ENCODE results near the gene HID1.
A peak's percentile ranks its signal among the peaks of the same experiment; 100 is the strongest.

HID1 gene

GRCh38 chr17:74946641-74947040 lies 25.9 kb downstream of the HID1 start:
- DNase-seq = no peak

GRCh38 chr17:74945543-74945942 lies 27.0 kb downstream of the HID1 start:
- no peak for DNase-seq

GRCh38 chr17:74943808-74944522 lies 28.6 kb downstream of the HID1 start:
- DNase-seq = no peak

DNA sequence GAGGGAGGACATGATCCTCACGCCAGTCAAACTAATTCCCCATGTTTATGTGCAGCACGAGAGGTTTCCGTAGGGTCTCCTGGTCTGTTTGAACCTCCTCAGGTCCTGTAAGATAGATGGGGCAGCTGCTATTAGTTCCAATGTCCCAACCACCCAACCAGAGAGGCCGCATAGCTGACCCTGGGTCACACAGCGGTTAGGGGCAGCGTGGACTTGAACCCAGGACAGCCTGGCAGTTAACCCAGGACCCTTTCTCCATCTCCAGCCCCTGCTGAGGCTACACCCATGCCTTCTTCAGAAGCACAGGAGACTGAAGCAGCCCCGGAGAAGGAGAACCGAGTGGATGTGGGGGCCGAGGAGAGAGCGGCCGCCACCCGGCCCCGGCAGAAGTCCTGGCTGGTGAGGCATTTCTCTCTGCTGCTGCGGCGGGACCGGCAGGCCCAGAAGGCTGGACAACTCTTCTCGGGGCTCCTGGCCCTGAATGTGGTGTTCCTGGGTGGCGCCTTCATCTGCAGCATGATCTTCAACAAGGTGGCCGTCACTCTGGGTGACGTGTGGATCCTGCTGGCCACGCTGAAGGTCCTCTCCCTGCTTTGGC lies 31.3 kb downstream of the HID1 start:
- no peak for DNase-seq

DNA sequence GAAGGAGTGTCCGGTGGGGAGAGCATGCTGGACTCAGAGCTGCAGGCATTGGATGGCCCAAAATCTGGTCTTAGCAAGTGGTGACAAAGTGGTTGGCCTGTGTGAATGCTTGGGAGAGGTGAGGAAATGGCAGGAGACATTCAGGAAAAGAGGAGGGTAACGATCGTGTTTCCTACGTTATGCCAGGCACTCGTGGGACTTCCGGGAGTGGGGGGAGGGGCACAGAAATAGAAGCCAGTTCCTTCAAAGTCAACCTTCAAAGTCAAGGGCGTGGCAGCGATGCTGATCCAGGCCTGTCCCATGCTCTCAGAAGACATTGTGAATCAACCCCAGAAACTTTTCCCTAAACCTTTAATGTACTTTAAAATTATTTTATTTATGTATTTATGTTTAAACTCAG lies 33.0 kb downstream of the HID1 start:
- no peak for DNase-seq

DNA sequence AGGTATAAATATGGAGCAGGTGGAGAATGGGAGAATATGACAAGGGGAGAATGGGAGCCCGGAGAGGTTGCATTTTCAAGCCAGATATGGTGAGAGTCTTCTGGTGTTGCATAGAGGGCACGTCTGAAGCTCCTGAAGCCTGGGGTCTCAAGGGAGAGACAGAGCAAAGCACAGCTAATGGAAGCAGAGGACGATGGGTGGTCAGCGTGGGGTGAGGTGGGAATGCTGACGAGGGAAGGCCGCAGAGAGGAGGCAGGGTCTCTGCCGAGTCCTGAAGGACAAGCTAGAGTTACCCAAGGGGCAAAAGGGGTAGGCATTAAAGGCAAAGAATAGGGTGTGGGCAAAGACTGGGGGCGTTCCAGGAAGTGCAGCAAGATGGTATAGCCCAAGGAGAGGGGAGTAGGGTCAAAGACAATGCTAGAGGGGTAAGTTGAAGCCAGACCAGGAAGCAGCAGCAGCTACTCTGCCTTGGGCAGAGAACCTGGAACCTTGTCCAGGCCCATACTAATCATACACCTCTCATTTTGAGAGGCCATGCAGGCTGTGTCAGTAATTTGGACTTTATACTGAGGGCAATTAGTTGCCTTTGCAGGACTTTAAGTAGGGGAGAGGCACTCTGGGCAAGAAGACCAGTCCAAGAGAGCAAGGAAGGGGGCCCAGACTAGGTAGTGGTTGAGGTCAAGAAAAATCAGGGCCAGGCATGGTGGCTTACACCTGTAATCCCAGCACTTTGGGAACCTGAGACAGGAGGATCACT lies 34.2 kb downstream of the HID1 start:
- DNase-seq = no peak

GRCh38 chr17:74937064-74938051 lies 35.2 kb downstream of the HID1 start:
- DNase-seq = peak; percentile 63 to 84

DNA sequence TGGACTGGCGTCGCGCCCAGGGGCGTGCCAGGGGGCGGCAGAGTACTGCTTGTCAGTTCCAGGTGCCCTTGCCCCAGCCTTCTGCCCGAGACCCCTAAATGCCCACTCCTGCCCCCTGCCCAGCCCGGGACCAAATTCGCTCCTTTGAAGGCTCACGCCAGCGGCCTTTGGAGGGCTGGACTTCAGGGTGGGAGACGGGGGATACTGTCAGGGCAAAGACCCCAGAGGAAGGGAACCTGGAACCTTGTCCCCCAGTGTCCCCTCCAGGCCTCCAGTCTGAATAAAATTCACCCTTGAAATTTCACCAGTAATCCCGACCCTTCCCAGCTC lies 36.1 kb downstream of the HID1 start:
- DNase-seq = peak in 1 of 2 experiments; percentile 37

DNA sequence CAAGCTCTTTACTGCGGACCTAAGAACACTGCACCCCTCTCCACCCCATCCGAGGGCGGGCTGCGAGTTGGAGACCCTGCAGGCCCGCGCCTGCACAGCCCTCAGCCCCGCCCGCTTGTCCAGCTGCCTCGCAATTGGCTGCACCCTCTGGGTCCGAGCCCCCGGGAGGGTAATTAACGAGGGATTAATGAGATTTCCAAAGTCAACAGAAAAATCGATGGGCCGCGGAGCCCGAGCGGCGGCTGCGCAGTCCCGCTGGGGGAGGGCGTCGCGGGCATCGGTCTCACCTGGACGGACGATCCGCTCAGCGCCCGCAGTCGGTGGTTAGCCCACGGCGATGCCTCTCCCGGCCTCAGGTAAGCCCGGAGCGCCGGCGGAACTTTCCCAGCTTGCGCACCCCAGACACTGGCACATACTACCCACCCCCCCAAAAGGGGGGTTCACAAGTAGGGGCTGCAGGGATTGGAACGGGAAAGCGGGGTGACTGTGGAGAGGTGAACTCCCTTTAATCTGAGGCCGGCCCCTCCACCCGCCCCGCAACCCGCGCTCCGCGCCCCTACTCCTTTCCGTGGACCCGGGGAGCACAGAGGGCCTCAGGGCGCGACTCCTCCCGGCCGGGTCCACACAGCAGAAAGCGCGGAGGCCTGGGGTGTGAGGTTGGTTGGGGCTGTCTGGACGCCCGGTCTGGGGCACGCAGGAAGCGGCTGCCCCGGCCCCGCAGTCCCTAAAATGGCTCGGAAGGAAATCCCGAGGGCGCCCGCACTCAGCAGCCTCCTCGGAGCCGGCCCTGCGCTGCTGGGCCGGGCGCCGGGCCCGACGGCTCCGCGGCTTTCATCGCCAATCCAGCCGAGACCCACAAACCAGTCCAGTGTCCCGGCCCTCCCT lies 36.7 kb downstream of the HID1 start, which contains the start of gene OTOP3:
TSS of gene OTOP3 (plus strand) at position 314 of the 885 bp plus-strand sequence. CDS start at position 338, 24 bp downstream.
- DNase-seq = peak; percentile 87 to 93

DNA sequence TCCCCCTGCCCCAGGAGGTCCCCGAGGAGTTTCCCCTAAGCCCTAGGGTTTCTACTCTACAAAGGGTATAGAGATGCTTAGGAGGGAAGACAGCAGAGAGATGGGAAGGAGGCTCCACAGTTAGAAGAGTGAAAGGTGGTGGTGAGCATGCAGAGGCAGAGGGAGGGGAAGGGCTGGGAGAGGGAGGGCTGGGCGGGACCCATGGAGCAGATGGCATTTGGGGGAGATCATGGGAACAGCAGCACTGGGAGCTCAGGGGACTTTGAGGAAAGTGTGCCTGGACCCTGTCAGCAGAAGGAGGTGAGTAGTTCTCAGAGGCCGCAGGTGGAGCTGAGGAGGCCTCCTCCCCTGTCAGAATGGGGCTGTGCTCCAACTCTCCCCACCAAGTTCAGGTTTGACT lies 37.5 kb downstream of the HID1 start:
- DNase-seq = peak in 1 of 2 experiments; percentile 65

DNA sequence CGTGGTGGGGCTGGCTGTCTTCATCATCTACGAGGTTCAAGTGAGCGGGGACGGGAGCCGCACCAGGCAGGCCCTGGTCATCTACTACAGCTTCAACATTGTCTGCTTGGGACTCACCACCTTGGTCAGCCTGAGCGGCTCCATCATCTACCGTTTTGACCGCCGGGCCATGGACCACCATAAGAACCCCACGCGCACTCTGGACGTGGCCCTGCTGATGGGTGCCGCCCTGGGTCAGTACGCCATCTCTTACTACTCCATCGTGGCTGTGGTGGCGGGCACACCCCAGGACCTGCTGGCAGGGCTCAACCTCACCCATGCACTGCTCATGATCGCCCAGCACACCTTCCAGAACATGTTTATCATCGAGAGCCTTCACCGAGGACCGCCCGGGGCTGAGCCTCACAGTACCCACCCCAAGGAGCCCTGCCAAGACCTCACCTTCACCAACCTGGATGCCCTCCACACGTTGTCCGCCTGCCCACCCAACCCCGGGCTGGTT lies 42.0 kb downstream of the HID1 start:
- no peak for DNase-seq

- DNase-seq = no peak
Observed at GRCh38 chr17:74928786-74929185, 43.8 kb downstream of the HID1 start.

GRCh38 chr17:74925242-74925641 lies 47.3 kb downstream of the HID1 start:
- no peak for DNase-seq

- peak in 1 of 2 experiments; percentile 56 for DNase-seq
Observed at GRCh38 chr17:74924250-74924948, 48.2 kb downstream of the HID1 start, which contains the start of gene OTOP2. OTOP2 (plus strand) TSS chr17:74924273; CDS start chr17:74924633, 360 bp downstream.

GRCh38 chr17:74923538-74924249 lies 48.9 kb downstream of the HID1 start:
- peak; percentile 41 to 74 for DNase-seq

DNA sequence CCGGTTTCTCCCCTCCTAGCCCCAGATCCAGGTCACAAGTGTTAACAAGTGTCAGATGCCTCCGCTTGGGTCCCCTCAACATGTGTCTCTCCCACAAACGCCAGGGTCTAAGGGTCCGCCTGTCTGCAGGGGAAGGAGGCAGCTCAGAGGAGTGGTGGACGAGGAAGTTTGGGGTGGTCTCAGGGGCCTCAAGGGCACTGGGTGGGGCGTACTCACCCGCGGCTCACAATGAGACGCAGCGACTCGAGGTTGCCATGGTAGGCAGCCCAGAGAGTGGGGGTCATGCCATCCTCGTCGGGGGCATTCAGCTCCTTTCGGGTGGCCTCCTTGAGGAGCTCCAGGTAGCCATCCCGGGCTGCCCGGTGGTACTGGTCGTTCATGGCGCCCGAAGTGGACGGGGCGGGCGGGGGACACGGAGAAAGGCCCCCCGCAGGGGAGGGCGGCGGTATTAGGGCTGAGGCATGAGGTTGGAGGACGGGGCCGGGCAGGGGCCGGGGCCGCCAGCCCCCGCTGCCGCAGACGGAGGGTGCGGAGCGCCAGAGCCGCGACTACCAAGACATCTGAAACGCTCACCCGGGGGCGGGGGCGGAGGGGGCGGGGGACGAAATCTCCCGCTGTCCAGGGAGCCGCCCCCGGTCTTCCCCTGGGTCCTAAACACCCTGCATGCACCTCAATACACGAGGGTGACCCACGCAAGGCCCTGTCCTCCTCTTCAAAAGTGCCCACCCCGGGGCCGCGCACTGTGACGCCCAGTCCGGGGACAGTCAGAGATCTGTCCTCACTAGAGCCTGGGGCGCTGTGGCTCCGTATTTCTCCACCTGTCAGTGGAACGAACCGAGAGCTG lies 49.6 kb downstream of the HID1 start, which contains the start of gene USH1G:
TSS of gene USH1G (minus strand) at position 562 of the 844 bp plus-strand sequence. CDS start at position 380, 182 bp downstream.
- DNase-seq = peak in 1 of 2 experiments; percentile 54

DNA sequence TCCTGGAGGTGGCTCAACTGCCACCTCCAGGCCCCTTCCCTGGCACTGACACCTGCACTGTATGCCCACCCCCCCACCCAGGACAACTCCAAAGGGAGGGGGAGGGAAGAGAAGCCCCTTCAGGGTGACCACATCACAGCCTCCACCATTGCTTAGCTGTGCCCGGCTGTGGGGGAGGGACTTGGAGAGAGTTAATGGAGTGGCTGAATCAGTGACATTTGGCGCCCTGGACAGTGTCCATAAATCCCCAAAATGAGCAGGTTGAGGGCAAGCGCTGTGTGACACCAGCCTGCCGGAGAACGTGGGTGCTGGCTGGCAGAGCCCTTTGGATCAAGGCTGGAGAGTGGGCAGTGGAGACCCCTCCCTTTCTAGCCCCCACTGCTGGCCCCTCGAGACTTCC lies 50.4 kb downstream of the HID1 start:
- DNase-seq = no peak

DNA sequence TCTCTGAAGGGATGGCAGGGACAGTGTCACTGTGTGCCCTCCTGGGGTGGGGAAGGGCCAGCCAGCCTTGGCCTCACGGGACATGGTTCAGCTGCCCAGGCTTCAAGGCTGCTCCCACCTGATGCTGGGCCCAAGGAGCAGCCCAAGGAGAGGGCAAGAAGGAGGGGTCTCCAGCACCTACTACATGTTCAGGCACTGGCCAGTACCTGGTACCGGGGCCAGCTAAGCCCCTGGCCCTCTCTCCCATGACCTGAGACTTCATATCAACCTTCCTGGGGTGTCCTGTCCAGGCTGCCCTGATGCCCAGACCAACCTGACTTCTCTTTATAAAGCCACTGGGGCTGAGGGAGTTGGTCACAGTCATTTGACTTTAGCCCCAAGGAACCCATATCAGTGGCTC lies 50.8 kb downstream of the HID1 start:
- DNase-seq = no peak
